Measurements from ENCODE around the gene GNAQ.

The GNAQ gene

GRCh38 chr9:77851882-77852595 is 179.6 kb downstream of the GNAQ start:
- no peak for DNase-seq (ENCODE audit: low spot score)
- no peak for TF ChIP-seq CTCF (IDR thresholded peaks at IDR 0.05)

GRCh38 chr9:77848897-77849296 is 182.7 kb downstream of the GNAQ start:
- TF ChIP-seq CTCF (IDR thresholded peaks at IDR 0.05): no peak
- Histone ChIP-seq H3K27ac (peak overlapping the region; percentile 65 to 87), H3K4me3 (no peak overlapping the region)
- no peak for DNase-seq (ENCODE audit: low spot score)

More at GRCh38 chr9:77851882-77852595, 179.6 kb downstream of the GNAQ start:
- peak overlapping the region in 1 of 2 donors; percentile 71 for H3K27ac ChIP-seq
- H3K4me3 ChIP-seq: peak overlapping the region; percentile 32

GRCh38 chr9:77848404-77848803 is 183.2 kb downstream of the GNAQ start:
- TF ChIP-seq CTCF (IDR thresholded peaks at IDR 0.05): no peak
- no peak overlapping the region for H3K4me3 ChIP-seq
- peak overlapping the region; percentile 65 to 87 for H3K27ac ChIP-seq
- no peak for DNase-seq (ENCODE audit: low spot score)

GRCh38 chr9:77847626-77848025 is 184.0 kb downstream of the GNAQ start:
- TF ChIP-seq CTCF (IDR thresholded peaks at IDR 0.05): no peak
- no peak for DNase-seq (ENCODE audit: low spot score)
- H3K4me3 ChIP-seq: no peak overlapping the region
- H3K27ac ChIP-seq: peak overlapping the region; percentile 65 to 87

GRCh38 chr9:77847059-77847499 is 184.5 kb downstream of the GNAQ start:
- Histone ChIP-seq H3K4me3 (peak overlapping the region; percentile 19), H3K27ac (peak overlapping the region; percentile 33 to 87)
- no peak for DNase-seq (ENCODE audit: low spot score)
- TF ChIP-seq CTCF (IDR thresholded peaks at IDR 0.05): no peak

- TF ChIP-seq CTCF (IDR thresholded peaks at IDR 0.05): no peak
Measured at GRCh38 chr9:77844415-77844814, 187.2 kb downstream of the GNAQ start.

GRCh38 chr9:77843871-77844155 is 187.8 kb downstream of the GNAQ start:
- TF ChIP-seq CTCF (IDR thresholded peaks at IDR 0.05): no peak
- Histone ChIP-seq H3K27ac (no peak overlapping the region), H3K4me3 (no peak overlapping the region)
- no peak for DNase-seq (ENCODE audit: low spot score)

More at GRCh38 chr9:77844415-77844814, 187.2 kb downstream of the GNAQ start:
- no peak overlapping the region for H3K4me3 ChIP-seq
- no peak for DNase-seq (ENCODE audit: low spot score)
- no peak overlapping the region for H3K27ac ChIP-seq
